A375 (cell line): ENCODE measurements around the gene ZNF366. TPM values are rescaled to one million over a fixed set of nuclear protein-coding genes. Genes with fewer than 3 reads are reported as not detected.

ENCODE experiments used
- total RNA-seq: library from RNA; depleted of rRNA; stranded (reverse); fragments of >200 nt; shearing (Covaris generic); gene quantifications from 2 replicates; pipeline ENCODE4 v1.2.3, GENCODE V29; 2014; rRNA removed

ZNF366 gene, protein sequence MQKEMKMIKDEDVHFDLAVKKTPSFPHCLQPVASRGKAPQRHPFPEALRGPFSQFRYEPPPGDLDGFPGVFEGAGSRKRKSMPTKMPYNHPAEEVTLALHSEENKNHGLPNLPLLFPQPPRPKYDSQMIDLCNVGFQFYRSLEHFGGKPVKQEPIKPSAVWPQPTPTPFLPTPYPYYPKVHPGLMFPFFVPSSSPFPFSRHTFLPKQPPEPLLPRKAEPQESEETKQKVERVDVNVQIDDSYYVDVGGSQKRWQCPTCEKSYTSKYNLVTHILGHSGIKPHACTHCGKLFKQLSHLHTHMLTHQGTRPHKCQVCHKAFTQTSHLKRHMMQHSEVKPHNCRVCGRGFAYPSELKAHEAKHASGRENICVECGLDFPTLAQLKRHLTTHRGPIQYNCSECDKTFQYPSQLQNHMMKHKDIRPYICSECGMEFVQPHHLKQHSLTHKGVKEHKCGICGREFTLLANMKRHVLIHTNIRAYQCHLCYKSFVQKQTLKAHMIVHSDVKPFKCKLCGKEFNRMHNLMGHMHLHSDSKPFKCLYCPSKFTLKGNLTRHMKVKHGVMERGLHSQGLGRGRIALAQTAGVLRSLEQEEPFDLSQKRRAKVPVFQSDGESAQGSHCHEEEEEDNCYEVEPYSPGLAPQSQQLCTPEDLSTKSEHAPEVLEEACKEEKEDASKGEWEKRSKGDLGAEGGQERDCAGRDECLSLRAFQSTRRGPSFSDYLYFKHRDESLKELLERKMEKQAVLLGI
- not detected in 2 replicates for total RNA-seq

DNA sequence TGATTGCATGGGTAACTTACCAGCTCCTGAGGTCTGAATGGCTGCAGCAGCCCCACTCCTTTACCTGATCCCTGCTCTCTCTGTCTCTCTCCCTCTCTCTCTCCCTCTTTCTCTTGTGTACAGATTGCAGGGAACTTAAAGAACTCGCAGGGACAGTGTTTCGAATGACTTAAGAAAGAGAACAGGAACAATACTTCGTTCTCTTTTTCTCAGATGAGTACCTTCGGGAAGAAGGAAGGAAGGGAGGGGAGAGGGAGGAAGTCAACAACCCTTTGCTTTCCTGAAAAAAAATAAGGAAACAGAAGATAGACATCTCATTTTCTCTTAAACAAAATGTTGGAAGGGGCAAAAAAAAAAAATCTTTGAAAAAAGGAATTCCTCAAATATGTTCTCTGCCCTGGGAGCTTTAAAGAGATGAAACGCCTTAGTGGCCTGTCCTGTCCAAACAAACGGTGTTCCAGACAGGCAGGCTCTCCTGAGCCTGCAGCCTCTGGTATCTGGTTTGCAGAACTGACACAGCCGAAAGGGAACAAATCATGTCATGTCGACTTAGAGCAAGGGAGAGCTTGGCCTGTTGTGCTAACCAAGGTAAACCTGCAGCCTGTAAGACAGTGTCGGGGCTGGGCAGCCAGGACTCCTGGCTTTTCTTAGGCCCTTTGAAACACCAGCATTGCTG lies at the start of gene ZNF366:
TSS of gene ZNF366 (minus strand) at position 180 of the 676 bp plus-strand sequence. CDS start 45,914 bp downstream, outside the sequence.

Other genes with a start within 250 kb of the ZNF366 start
- 84.8 and 98.9 TPM in 2 replicates for gene MRPS27, start 187.2 kb downstream of the ZNF366 start, total RNA-seq
- gene PTCD2, start 187.0 kb downstream of the ZNF366 start, total RNA-seq, result 13.2 and 14.2 TPM in 2 replicates